Panc1 (cell line): ENCODE measurements around the gene CD164L2.

ENCODE experiments used
- POLR2AphosphoS5 ChIP-seq: IDR thresholded peaks from 2 replicates; pipeline ENCODE4 v1.6.1; 2012; ENCODE audit warnings: mild to moderate bottlenecking, low read depth, low read length, moderate library complexity
- TF ChIP-seq, protein P1 (sequence below): fragments of 450-650 bp; IDR thresholded peaks from 2 replicates; pipeline ENCODE4 v1.5.1; 2017; ENCODE audit warnings: mild to moderate bottlenecking
- TF ChIP-seq, protein P2 (sequence below), 2 experiments: IDR thresholded peaks; 2 replicates each; pipeline ENCODE4 v1.6.1; 2011 to 2012; ENCODE audit warnings: low read depth in 2 of 2, control low read depth in 1 of 2, low read length in 1 of 2, mild to moderate bottlenecking in 1 of 2, moderate library complexity in 1 of 2; ENCODE audit not compliant: insufficient read depth in 1 of 2

DNA sequence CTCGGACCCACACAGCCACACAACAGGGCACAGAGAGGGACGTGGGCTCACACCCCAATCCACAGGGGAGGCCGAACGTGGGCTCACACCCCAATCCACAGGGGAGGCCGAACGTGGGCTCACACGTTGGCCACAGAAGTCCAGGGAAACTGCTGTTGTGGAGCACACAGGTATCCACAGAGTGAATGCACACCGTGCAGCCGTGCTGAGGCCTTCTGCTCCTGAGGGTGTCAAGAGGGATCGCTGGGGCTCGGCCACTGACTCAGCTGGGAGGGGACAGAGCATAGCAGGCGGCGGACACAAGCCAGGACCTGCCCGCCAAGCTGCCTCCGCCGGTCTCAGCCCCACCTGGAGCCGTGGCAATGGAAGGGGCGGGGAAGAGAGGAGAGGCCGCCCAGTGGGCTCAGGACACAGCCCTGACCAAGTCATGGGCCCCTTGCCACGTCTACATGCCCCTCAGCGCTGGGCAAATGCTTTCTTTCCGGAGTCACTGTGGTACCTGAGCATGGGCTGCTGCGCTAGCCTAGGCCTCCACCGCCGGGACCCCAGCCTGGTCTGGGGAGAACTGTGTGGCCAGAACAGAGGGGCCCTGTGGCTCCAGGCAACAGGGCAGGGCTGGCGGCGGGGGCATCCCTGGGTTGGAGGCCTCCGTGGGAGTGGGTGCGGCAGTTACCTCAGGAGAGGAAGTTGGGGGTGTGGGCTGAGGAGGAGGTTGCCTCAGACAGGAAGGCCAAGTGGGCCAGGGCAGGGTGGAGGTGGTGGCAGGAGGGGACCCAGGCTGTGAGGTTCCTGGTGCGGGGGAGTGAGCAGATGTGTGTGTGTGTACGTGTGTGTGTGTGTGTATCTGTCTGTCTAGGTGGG, 40.1 kb downstream of the CD164L2 start:
- TF ChIP-seq, protein P1, sequence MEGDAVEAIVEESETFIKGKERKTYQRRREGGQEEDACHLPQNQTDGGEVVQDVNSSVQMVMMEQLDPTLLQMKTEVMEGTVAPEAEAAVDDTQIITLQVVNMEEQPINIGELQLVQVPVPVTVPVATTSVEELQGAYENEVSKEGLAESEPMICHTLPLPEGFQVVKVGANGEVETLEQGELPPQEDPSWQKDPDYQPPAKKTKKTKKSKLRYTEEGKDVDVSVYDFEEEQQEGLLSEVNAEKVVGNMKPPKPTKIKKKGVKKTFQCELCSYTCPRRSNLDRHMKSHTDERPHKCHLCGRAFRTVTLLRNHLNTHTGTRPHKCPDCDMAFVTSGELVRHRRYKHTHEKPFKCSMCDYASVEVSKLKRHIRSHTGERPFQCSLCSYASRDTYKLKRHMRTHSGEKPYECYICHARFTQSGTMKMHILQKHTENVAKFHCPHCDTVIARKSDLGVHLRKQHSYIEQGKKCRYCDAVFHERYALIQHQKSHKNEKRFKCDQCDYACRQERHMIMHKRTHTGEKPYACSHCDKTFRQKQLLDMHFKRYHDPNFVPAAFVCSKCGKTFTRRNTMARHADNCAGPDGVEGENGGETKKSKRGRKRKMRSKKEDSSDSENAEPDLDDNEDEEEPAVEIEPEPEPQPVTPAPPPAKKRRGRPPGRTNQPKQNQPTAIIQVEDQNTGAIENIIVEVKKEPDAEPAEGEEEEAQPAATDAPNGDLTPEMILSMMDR: no peak
- no peak for TF ChIP-seq POLR2AphosphoS5
- TF ChIP-seq, protein P2, sequence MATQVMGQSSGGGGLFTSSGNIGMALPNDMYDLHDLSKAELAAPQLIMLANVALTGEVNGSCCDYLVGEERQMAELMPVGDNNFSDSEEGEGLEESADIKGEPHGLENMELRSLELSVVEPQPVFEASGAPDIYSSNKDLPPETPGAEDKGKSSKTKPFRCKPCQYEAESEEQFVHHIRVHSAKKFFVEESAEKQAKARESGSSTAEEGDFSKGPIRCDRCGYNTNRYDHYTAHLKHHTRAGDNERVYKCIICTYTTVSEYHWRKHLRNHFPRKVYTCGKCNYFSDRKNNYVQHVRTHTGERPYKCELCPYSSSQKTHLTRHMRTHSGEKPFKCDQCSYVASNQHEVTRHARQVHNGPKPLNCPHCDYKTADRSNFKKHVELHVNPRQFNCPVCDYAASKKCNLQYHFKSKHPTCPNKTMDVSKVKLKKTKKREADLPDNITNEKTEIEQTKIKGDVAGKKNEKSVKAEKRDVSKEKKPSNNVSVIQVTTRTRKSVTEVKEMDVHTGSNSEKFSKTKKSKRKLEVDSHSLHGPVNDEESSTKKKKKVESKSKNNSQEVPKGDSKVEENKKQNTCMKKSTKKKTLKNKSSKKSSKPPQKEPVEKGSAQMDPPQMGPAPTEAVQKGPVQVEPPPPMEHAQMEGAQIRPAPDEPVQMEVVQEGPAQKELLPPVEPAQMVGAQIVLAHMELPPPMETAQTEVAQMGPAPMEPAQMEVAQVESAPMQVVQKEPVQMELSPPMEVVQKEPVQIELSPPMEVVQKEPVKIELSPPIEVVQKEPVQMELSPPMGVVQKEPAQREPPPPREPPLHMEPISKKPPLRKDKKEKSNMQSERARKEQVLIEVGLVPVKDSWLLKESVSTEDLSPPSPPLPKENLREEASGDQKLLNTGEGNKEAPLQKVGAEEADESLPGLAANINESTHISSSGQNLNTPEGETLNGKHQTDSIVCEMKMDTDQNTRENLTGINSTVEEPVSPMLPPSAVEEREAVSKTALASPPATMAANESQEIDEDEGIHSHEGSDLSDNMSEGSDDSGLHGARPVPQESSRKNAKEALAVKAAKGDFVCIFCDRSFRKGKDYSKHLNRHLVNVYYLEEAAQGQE (IDR thresholded peaks at IDR 0.05; ENCODE audit: insufficient read depth in 1 of 2, low read depth in 2 of 2, low read length in 1 of 2): no peak
